SK-N-SH (cell line): Measurements from ENCODE around the gene CSNK1G3. TPM values are rescaled to one million over a fixed set of nuclear protein-coding genes. Genes with fewer than 3 reads are reported as not detected.
"Not testable (repeated sequence)": the region's sequence is repeated elsewhere in the genome, so short reads cannot be mapped to it uniquely, and the experiment has no call there.

Experiments
- CTCF ChIA-PET: fragments of 300-600, 350-600 bp; formaldehyde crosslinking; extraction: SDS; loops from one replicate; lab custom pipeline; 2021; lab: Yijun Ruan, JAX
- POLR2A ChIA-PET: fragments of 350-600 bp; sonication (Branson Sonifier 250); formaldehyde crosslinking; extraction: SDS; loops from one replicate; lab custom pipeline; 2020; ENCODE audit warnings: antibody characterized with exemption, inconsistent platforms; lab: Yijun Ruan, JAX
- DNase-seq: peaks from one replicate; pipeline ENCODE4 v3.0.0; 2012
- H2AFZ ChIP-seq: fragments of 200-600 bp; sonication (generic); 2 replicates; pipeline ENCODE4 v1.8.1; 2016; ENCODE audit warnings: antibody characterized with exemption, mild to moderate bottlenecking, low read depth
- H3F3A ChIP-seq: fragments of 200-600 bp; sonication (generic); replicated peaks from 2 replicates; pipeline ENCODE3; 2016; ENCODE audit warnings: antibody characterized with exemption, mild to moderate bottlenecking; ENCODE audit not compliant: insufficient read depth
- H3K27ac ChIP-seq, 2 experiments: fragments of 200-500 bp in 1 of 2; fragments of 200-600 bp in 1 of 2; sonication (Bioruptor generic) in 1 of 2; sonication (generic), shearing (Covaris generic) in 1 of 2; 2 replicates each; pipeline versions ENCODE4 v1.5.1 to v1.6.1; 2014 to 2016; ENCODE audit warnings: low read depth in 2 of 2, inconsistent platforms in 1 of 2, low read length in 1 of 2, mild to moderate bottlenecking in 1 of 2, mixed read lengths in 1 of 2
- H3K27me3 ChIP-seq: fragments of 200-600 bp; sonication (generic), shearing (Covaris generic); 2 replicates; pipeline ENCODE4 v1.6.1; 2016; ENCODE audit warnings: mixed run types; ENCODE audit not compliant: insufficient read depth
- H3K36me3 ChIP-seq, 2 experiments: fragments of 200-500 bp in 1 of 2; fragments of 200-600 bp in 1 of 2; sonication (Bioruptor generic) in 1 of 2; sonication (generic) in 1 of 2; replicated peaks in 1 of 2; 2 replicates each; pipeline versions ENCODE3 to v1.5.1; 2014 to 2016; ENCODE audit warnings: low read length in 1 of 2, mild to moderate bottlenecking in 1 of 2; ENCODE audit not compliant: insufficient read depth in 2 of 2, control insufficient read depth in 1 of 2
- H3K4me1 ChIP-seq, 2 experiments: fragments of 200-500 bp in 1 of 2; fragments of 200-600 bp in 1 of 2; sonication (Bioruptor generic) in 1 of 2; sonication (generic), shearing (Covaris generic) in 1 of 2; 2 replicates each; pipeline versions ENCODE4 v1.5.1 to v1.6.1; 2014 to 2016; ENCODE audit warnings: low read depth in 1 of 2, low read length in 1 of 2, mixed run types in 1 of 2; ENCODE audit not compliant: insufficient read depth in 2 of 2, control insufficient read depth in 1 of 2
- H3K4me2 ChIP-seq: fragments of 200-600 bp; sonication (generic), shearing (Covaris generic); 2 replicates; pipeline ENCODE4 v1.6.1; 2017; ENCODE audit warnings: mixed run types
- H3K4me3 ChIP-seq, 2 experiments: fragments of 200-500 bp in 1 of 2; fragments of 200-600 bp in 1 of 2; sonication (Bioruptor generic) in 1 of 2; sonication (generic), shearing (Covaris generic) in 1 of 2; 2 replicates each; pipeline versions ENCODE4 v1.5.1 to v1.8.1; 2014 to 2016; ENCODE audit warnings: low read depth in 2 of 2, inconsistent platforms in 1 of 2, low read length in 1 of 2, mild to moderate bottlenecking in 1 of 2, mixed read lengths in 1 of 2, moderate library complexity in 1 of 2
- H3K79me2 ChIP-seq: fragments of 200-600 bp; sonication (generic); 2 replicates; pipeline ENCODE4 v1.8.1; 2017; ENCODE audit warnings: mild to moderate bottlenecking; ENCODE audit not compliant: insufficient read depth
- H3K9ac ChIP-seq: fragments of 200-600 bp; sonication (generic); 2 replicates; pipeline ENCODE4 v1.6.1; 2017; ENCODE audit warnings: mixed run types
- H3K9me2 ChIP-seq: fragments of 200-600 bp; sonication (generic); 2 replicates; pipeline ENCODE4 v1.6.1; 2017; ENCODE audit warnings: mixed run types
- H3K9me3 ChIP-seq: fragments of 200-600 bp; sonication (generic); 2 replicates; pipeline ENCODE4 v1.6.1; 2017; ENCODE audit warnings: mixed run types, mild to moderate bottlenecking, moderate library complexity
- H4K20me1 ChIP-seq: fragments of 200-600 bp; sonication (generic); 2 replicates; pipeline ENCODE4 v1.6.1; 2017; ENCODE audit warnings: mild to moderate bottlenecking, mixed run types; ENCODE audit not compliant: insufficient read depth
- CHD2 ChIP-seq: fragments of 150-350 bp; IDR thresholded peaks from 2 replicates; pipeline ENCODE4 v1.6.1; 2018; ENCODE audit warnings: low read length; ENCODE audit not compliant: partially characterized antibody
- ELF1 ChIP-seq: IDR thresholded peaks from 2 replicates; pipeline ENCODE4 v1.4.0; 2012
- EP300 ChIP-seq, 2 experiments: IDR thresholded peaks; 2 replicates each; pipeline versions ENCODE4 v1.4.0 to v1.6.1; 2012; ENCODE audit warnings: borderline replicate concordance in 1 of 2, low read depth in 1 of 2, low read length in 1 of 2
- EZH2phosphoT487 ChIP-seq: fragments of 200-600 bp; sonication (generic); IDR thresholded peaks from 2 replicates; pipeline ENCODE4 v1.6.1; 2017; ENCODE audit warnings: low read depth, mixed run types, mild to moderate bottlenecking, antibody characterized with exemption, moderate library complexity, borderline replicate concordance
- GABPA ChIP-seq: IDR thresholded peaks from 2 replicates; pipeline ENCODE4 v1.4.0; 2012; ENCODE audit warnings: low read depth, mild to moderate bottlenecking
- MXI1 ChIP-seq: IDR thresholded peaks from 2 replicates; pipeline ENCODE4 v1.6.1; 2012; ENCODE audit warnings: mild to moderate bottlenecking, low read depth, low read length, improper control_type of control experiment
- NFIC ChIP-seq: IDR thresholded peaks from 2 replicates; pipeline ENCODE4 v1.4.0; 2012; ENCODE audit warnings: borderline replicate concordance
- PBX3 ChIP-seq: IDR thresholded peaks from 2 replicates; pipeline ENCODE4; 2012
- POLR2AphosphoS5 ChIP-seq: IDR thresholded peaks from 2 replicates; pipeline ENCODE4 v1.6.1; 2012; ENCODE audit warnings: low read depth, low read length
- RCOR1 ChIP-seq: fragments of 150-350 bp; IDR thresholded peaks from 2 replicates; pipeline ENCODE4 v1.6.1; 2017; ENCODE audit warnings: antibody characterized with exemption, low read length
- REST ChIP-seq: IDR thresholded peaks from 2 replicates; pipeline ENCODE4 v1.6.1; 2012; ENCODE audit warnings: mild to moderate bottlenecking, low read depth, low read length, moderate library complexity
- RFX5 ChIP-seq: IDR thresholded peaks from 2 replicates; pipeline ENCODE4 v1.6.1; 2012; ENCODE audit warnings: mild to moderate bottlenecking, improper control_type of control experiment, low read length
- YY1 ChIP-seq: IDR thresholded peaks from 2 replicates; pipeline ENCODE4 v1.4.0; 2012; ENCODE audit warnings: low read depth, mild to moderate bottlenecking
- WGBS: methylation state at CpG from one replicate; pipeline ENCODE4 v1.1.6; 2017; ENCODE audit warnings: low lambda C conversion rate; 5-methylcytosine and 5-hydroxymethylcytosine counted together
- polyA plus RNA-seq, 3 experiments: library from polyadenylated mRNA; depleted of rRNA; stranded (reverse); fragments of >200 nt; gene quantifications; 2 replicates each; pipeline ENCODE4 v1.2.3, GENCODE V29; 2012
- TF ChIP-seq, protein P1 (sequence below): IDR thresholded peaks from 2 replicates; pipeline ENCODE4 v1.4.0; 2012; ENCODE audit warnings: low read depth
- TF ChIP-seq, protein P2 (sequence below): IDR thresholded peaks from 2 replicates; pipeline ENCODE4 v1.4.0; 2012; ENCODE audit warnings: low read depth, borderline replicate concordance

The CSNK1G3 gene
- polyA plus RNA-seq, 1 of the 3 experiments (the other 2 are of a cell fraction) = 13.1 TPM

GRCh38 chr5:123495211-123495610, 16.8 kb upstream of the CSNK1G3 start:
- H3K27me3 ChIP-seq, H3K36me3 ChIP-seq, H3K27ac ChIP-seq, H3K9me2 ChIP-seq, H3K79me2 ChIP-seq, H4K20me1 ChIP-seq, H3K4me1 ChIP-seq, H2AFZ ChIP-seq, H3K9ac ChIP-seq, H3F3A ChIP-seq, POLR2A ChIA-PET, H3K9me3 ChIP-seq, H3K4me2 ChIP-seq, DNase-seq, H3K4me3 ChIP-seq: not testable (repeated sequence)
- WGBS = 92% methylated on average over 2 of the region's 2 CpGs
- CTCF ChIA-PET = interaction anchor here (1.1 to 1.5 kb wide), 2 partner anchors 10 to 71 kb away, joined by 3 to 4 read pairs; no protein-coding TSS in a partner anchor

DNA sequence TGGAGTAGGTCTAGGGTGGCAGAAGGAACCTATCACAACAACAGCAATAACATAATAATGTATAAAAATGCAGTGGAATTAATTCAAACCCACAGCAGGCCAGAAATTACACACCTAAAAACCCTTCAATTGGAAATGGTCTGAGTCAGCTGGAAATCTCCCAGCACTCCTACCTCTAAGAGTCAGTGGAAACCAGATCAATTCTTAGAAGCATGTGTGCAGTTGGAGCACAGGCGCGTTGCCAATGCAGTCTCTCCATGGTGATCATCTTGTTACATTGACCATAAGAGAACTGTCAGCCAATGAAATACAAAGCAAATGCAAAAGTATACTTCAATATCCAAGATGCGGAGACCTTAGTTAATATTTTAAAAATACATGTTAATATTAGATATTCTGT, 15.1 kb upstream of the CSNK1G3 start:
- POLR2A ChIA-PET = interaction anchor here (1.3 kb wide), 1 partner anchor 16 kb away, joined by 6 read pairs; the partner anchor contains the start of gene CSNK1G3
- Histone ChIP-seq H3K9me3 (no peaks in the 10 kb centered on the region), H3K36me3 (no peaks in the 10 kb centered on the region), H4K20me1 (no peaks in the 10 kb centered on the region), H3K79me2 (no peaks in the 10 kb centered on the region), H3K9ac (no peak overlapping the region), H3K27ac (no peak overlapping the region), H3K9me2 (no peaks in the 10 kb centered on the region), H3K4me2 (no peak overlapping the region), H2AFZ (no peak overlapping the region), H3F3A (no peaks in the 10 kb centered on the region), H3K4me3 (no peak overlapping the region), H3K27me3 (no peaks in the 10 kb centered on the region), H3K4me1 (no peaks in the 10 kb centered on the region)
- 68% methylated on average over 3 of the region's 3 CpGs for WGBS
- TF ChIP-seq NFIC (no peak), PBX3 (no peak), RFX5 (no peak), MXI1 (no peak), POLR2AphosphoS5 (no peak), EZH2phosphoT487 (no peak), REST (no peak), CHD2 (no peak), RCOR1 (no peak), ELF1 (no peak), GABPA (no peak), EP300 (IDR thresholded peaks at IDR 0.05; ENCODE audit: borderline replicate concordance in 1 of 2, low read depth in 1 of 2, low read length in 1 of 2) (no peak), YY1 (no peak)
- TF ChIP-seq, protein P1, sequence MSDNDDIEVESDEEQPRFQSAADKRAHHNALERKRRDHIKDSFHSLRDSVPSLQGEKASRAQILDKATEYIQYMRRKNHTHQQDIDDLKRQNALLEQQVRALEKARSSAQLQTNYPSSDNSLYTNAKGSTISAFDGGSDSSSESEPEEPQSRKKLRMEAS = no peak
- TF ChIP-seq, protein P2, sequence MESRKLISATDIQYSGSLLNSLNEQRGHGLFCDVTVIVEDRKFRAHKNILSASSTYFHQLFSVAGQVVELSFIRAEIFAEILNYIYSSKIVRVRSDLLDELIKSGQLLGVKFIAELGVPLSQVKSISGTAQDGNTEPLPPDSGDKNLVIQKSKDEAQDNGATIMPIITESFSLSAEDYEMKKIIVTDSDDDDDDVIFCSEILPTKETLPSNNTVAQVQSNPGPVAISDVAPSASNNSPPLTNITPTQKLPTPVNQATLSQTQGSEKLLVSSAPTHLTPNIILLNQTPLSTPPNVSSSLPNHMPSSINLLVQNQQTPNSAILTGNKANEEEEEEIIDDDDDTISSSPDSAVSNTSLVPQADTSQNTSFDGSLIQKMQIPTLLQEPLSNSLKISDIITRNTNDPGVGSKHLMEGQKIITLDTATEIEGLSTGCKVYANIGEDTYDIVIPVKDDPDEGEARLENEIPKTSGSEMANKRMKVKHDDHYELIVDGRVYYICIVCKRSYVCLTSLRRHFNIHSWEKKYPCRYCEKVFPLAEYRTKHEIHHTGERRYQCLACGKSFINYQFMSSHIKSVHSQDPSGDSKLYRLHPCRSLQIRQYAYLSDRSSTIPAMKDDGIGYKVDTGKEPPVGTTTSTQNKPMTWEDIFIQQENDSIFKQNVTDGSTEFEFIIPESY = no peak
- DNase-seq = no peak
- CTCF ChIA-PET = no interaction called here
